Stimulated activated CD8-positive, alpha-beta memory T cell treated with anti-CD3 and anti-CD28 coated beads, Interleukin-15, amount 100 ng/mL, for 48 hours (primary cell): ENCODE data around the gene HFM1.

ENCODE experiments used
- DNase-seq, 2 donors: peaks; one replicate each; pipeline ENCODE4 v3.0.0-alpha.2; 2020; ENCODE audit warnings: low read depth in 2 of 2

HFM1 gene

DNA sequence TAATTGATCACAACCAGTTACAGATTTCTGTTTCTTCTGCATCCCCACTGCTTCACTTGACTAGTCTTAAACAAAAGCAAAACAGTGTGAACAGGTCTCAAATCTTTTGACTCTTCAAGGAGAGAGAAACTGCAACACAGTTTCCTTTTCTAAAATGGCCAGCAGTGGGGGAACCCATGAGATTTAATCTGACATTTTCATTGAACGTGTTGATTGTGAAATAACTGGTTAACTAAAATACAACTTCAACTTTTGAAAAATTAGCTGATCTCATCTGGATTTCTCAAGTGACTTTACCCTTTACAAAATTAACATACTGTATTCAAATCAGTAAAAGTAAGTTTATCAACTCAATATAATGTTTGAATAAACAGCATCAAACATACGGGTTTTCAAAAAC is 143.0 kb downstream of the HFM1 start:
- no peak for DNase-seq

DNA sequence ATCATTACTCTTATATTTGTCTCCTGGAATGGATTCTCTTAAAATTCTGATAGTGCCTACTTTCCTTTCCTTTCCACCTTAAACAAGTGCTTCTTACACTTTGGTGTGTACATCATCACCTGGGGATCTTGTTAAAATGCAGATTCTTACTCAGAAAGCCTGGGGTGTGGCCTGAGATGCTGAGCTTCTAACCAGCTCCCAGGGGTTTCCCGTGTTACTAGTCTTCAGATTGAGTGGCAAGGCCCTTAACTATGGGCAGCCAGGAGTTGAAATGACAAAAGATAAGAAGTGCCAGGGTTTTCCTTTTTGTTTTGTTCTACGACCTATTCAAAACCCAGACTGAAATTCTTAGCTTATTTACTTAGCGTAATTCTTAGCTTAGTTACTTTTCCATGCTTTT is 159.2 kb downstream of the HFM1 start:
- DNase-seq = no peak

DNA sequence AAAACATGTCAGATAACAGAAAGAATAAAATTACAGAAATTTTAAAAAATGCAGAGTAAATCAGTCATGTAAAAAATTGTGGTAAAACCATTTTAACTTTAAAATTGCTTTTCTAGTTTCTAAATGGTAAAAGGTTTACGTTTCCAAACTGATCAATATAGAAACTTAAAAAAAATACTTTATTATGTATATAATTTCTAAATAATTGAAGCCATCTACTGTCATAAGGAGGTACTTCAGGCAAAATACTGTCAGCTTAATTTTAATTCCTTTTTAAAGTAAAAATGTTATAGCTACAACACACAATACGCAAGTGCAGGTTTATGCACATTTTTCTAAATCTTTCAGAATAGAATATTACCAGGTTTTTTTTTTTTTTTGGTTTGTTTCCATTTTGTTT is 159.9 kb downstream of the HFM1 start:
- no peak for DNase-seq

DNA sequence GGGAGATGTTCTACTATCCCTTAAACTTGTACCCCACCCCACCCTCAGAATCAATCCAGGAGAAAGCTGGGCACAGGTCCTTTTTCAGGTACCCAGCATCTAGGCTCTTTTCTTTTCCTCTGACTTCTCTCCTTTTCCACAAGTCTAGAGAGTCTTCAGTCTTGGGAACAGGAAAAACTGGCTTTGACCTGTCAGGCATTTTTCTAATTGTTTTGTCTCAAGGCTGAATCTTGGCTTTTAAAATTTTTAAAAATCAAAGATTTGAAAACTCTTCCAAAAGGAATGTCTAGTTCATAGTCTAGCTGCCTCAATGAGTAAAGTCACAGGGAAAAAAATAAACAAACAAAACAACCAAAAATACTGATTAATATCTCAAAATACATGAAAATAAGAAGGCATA is 161.5 kb downstream of the HFM1 start:
- DNase-seq = no peak

DNA sequence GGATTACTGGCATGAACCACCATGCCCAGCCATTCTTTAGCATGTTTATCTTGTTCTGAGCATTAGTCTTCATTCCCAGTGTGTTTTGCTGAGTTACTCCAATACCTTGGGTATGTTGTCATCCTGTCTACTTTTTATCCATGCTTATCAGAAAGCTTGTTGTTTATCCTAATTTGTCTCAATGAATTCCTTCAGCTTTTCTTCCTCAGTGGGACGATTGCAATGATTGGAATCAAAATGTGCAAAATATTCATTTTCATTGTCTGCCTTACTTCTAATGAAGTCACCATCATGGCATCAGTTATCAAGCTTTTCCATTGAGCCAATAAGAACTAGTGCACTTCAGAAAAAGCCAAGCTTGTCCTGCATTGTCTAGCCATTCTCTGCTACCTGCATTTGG is 170.5 kb downstream of the HFM1 start:
- no peak for DNase-seq

DNA sequence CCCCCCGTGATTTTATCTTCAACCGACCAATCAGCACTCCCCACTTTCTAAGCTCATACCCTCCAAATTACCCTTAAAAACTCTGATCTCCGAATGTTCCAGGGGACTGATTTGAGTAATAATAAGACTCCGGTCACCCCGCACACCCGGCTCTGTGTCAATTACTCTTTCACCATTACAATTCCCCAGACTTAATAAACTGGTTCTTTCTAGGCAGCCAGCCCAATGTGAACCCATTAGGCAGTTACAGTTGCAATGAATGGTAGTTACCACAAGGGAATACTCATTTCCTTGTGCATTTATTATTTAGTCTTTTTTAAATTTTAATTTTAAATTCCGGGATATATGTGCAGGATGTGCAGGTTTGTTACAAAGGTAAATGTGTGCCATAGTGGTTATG is 177.9 kb downstream of the HFM1 start:
- DNase-seq = no peak

DNA sequence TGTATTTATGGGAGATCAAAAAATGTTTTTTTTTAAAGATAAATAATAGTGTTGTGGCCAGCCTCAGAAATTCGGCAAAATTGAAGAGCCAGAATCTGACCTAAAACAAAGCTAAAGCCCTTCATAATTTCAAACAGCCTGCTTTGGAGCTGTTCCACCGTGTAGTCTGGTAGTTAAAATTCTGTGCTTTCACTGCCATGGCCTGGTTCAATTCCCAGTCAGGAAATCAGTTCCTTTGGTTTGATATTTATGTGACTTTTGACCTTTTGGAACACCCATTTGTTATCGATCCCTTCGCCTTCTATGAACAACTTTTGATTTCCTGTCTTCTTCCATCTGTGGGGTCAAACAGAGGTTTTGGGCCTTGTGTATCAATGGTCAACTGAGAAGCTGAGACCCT is 179.8 kb downstream of the HFM1 start:
- DNase-seq = no peak

DNA sequence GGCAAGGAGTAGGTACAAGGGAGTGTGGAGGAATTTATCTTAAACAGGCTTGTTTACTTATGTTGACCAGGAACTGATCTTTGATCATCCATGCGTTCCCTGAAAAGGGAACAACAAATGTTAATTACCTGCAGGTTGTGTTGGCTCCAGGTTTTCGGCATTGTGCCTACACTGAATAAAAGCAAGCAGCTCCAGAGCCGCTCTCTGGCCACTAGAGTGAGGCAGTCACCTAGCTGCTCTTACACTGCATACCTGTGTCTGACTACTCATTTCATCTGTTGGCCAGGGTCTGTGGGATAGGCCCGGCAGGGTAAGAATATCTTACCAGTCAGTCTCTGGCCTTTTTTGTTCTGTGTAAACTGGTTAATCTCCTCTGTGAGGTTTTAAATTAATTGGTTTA is 183.6 kb downstream of the HFM1 start:
- DNase-seq = no peak

DNA sequence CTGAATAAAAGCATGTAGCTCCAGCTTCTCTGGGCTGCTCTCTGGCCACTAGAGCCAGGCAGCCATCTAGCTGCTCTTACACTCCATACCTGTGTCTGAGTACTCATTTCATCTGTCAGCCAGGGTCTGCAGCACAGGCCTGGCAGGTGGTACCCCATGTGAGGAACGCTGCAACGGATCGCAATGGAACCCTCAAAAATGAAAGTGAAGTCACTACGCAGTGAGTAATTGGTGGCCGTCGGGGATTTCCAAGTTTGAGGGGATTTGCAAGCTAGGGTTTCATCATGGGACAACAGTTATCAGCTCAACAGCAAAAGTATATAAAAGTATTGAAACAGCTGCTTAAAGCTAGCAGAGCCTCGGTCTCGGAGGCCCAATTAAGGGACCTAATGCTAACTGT is 186.7 kb downstream of the HFM1 start:
- DNase-seq = no peak
